HG02623 (cell line): ENCODE results near the gene NKPD1.

ENCODE experiments used
- ATAC-seq: cut with Tn5 transposase; IDR thresholded peaks from one replicate; pipeline ENCODE4 v1.9.1; 2021; ENCODE audit warnings: moderate library complexity; ENCODE audit not compliant: unreplicated experiment

Gene NKPD1

DNA sequence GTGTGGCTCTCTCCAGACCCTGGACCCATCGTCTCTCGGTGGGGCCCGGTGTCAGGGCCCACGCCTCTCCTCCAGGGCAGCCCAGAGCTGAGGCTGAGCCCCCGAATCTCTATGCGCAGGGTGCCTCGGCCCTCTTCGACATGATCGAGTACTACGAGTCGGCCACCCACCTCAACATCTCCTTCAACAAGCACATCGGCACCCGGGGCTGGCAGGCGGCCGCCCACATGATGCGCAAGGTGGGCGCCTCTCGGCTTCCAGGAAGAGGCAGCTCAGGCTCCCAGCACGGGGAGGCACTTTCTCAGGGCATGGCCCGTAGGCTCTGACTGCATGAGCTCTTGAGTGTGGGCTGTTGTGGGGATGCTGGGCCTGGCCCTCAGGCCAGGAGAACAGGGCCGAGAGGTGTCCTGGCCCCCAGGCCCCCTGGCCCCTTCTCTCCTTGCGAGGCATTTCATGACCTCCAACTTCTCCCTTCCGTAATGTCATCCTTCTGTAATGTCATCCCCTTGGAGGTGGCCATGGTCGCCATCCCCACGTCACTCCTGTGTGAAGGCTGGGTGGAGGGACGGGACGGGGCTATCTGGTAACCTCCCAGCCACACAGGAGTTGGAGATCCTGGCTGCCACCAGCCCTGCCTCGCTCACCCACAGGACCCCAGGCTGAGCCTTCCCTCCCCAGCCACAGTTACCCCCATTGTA, 19.4 kb downstream of the NKPD1 start:
- ATAC-seq: no peak

- no peak for ATAC-seq
Observed at GRCh38 chr19:45140533-45140932, 20.2 kb downstream of the NKPD1 start.

GRCh38 chr19:45140144-45140503, 20.7 kb downstream of the NKPD1 start:
- no peak for ATAC-seq

GRCh38 chr19:45139286-45140143, 21.3 kb downstream of the NKPD1 start:
- no peak for ATAC-seq

- no peak for ATAC-seq
Observed at GRCh38 chr19:45138303-45138751, 22.5 kb downstream of the NKPD1 start.

DNA sequence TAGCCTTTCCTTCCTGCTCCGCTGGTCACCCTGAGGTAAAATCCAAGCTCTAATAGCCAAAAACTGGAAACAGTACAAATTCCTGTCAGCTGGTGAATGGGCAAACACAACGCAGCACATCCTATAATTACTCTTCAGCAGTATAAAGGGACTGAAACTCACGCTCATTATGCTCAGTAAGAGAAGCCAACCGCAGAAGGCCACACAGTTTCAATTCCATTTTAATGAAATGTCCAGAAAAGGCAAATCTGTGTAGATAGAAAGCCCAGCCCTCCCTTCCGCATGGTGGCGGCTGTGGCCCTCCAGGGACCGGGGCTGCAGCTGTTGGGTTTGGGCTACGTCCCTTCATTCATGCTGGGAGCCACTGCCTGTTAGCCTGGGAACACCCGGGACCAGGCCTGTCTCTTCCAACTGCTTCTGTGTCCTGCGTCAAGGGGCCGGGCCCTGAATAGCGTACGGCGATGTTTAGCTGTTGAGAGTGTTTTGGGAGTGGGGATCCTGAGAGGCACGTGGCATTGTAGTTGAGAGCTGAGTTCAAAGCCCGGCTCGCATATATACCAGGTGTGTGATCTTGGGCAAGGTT, 23.5 kb downstream of the NKPD1 start:
- peak; percentile 63 for ATAC-seq

- ATAC-seq: no peak
Observed at GRCh38 chr19:45136507-45137178, 24.1 kb downstream of the NKPD1 start.

GRCh38 chr19:45135176-45135885, 25.5 kb downstream of the NKPD1 start:
- ATAC-seq: no peak

DNA sequence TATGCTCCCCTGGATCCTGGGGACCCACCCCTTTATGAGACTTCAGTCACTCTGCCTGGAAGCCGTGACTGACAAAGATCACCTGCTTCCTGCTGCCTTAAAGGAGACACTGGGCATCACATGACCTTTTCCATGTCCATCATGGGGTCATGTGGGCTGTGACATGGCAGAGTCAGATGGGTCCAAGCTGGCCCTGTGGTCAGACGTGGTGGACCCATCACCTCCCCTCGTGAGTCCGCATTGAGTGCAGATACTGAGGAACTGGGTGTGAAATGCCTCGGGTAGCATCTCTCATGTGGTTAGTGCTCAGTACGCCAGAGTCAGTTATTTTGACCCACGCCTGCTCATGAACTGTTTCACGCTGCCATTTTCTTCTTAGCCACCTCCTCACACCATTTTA, 27.1 kb downstream of the NKPD1 start:
- ATAC-seq: no peak

DNA sequence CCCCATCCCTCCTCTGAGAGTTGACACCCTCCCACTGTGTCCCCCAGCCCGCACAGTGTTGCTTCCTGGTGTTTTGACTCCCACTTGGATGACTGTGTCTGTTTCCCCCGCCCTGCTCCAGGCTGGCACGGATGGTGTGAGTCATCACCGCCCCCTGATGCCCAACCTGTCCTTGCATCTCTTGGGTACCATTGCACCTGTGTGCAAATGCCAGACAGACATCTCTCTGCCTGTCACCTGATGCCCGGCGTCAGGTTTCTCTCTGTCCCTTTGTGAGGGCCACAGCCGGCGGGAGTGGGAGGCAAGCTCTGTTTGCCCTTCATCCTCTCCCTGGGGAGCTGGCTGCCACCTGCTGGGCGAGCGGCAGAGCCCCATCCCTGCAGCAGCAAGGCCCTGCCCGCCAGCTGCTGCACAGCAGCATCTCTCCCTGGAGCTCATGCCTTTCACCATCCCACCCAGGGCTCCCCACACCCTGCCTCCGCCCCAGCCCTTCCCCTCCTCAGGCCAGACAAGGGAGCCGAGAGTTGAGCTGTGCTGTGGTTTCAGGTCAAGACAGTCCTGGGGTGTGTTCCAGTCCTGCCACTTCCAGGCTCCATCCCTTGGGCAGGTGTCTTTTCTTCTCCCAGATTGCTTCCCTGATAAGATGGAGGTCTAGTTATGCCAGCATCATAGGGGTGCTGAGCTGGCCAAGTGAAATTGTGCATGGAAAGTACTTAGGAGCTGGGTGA, 29.7 kb downstream of the NKPD1 start:
- no peak for ATAC-seq

- ATAC-seq: no peak
Observed at GRCh38 chr19:45130236-45130635, 30.5 kb downstream of the NKPD1 start.

GRCh38 chr19:45128806-45129205, 32.0 kb downstream of the NKPD1 start:
- ATAC-seq: no peak

DNA sequence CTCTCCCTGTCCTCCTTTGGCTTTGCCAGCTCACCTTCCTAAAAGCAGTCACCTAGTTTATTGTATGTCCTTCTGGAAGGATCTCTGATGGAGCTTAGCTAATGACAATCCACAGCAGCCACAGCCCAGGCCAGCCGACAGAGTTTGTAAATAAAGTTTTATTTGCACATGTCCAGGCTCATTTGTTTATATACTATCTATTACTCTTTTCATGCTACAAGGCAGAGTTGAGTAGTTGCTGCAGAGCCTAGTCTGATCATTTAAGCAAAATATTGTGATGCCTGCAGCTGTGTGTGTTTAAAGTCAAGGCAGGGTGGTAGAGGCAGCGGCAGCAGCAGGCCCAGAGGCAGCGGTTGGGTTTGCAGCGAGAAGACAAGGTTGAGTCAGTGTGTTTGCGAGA, 32.6 kb downstream of the NKPD1 start:
- no peak for ATAC-seq

- no peak for ATAC-seq
Observed at GRCh38 chr19:45126654-45127053, 34.1 kb downstream of the NKPD1 start.

- ATAC-seq: no peak
Observed at GRCh38 chr19:45125975-45126493, 34.7 kb downstream of the NKPD1 start.

- no peak for ATAC-seq
Observed at GRCh38 chr19:45125360-45125759, 35.4 kb downstream of the NKPD1 start.

DNA sequence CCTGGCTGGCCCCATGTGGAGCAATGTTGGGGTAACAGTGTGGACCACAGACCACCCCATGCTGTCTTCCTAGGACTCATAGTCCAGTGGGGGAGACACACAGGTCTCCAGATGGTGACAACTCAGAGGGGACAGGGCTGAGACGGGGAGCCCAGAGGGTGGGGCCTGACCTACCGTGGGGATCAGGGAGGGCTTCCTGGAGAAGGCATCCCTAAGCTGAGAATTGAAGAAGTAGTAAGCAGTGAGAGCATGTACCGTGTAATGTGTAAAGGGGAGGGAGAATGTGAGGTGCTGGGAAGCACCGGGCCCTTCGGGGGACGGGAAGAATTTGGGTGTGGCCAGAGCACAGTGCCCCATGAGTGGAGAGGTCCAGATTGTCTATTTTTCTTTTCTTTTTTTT, 36.8 kb downstream of the NKPD1 start:
- ATAC-seq: no peak

DNA sequence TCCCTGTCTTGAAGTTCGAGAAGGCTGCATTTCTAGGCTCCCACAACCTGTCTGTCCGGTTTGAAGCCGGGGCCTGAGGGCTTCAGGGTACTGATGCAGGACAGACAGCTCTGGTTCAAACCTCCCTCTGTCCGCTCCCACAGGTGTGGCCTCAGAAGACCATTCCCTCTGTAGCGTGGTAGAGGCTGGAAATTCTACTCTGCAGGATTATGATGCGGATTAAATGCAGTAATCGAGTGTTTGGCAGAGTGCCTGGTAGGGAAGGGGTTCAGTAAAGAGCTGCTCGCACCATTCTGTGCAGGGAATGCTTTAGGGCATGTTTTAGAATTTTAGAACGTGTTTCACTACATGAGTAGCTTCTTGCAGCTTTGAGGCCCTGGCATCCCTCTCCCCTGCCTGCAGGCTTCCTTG, 37.3 kb downstream of the NKPD1 start:
- ATAC-seq: no peak

GRCh38 chr19:45122832-45123231, 38.0 kb downstream of the NKPD1 start:
- no peak for ATAC-seq

- ATAC-seq: no peak
Observed at GRCh38 chr19:45121827-45122345, 38.9 kb downstream of the NKPD1 start.
